Stimulated activated CD4-positive, alpha-beta T cell treated with anti-CD3 and anti-CD28 coated beads, TNF-alpha, amount 100 ng/mL, for 4 hours (primary cell): Measurements from ENCODE around the gene ITM2C.

Source experiments
- DNase-seq, 3 experiments: peaks; one replicate each; pipeline ENCODE4 v3.0.0-alpha.2; 2020; ENCODE audit warnings: low read depth in 3 of 3

Gene ITM2C

GRCh38 chr2:230864605-230865306 is at the start of gene ITM2C:
Gene ITM2C (plus strand): TSS chr2:230864942. CDS start chr2:230865026, 84 bp downstream.
- peak; percentile 45 to 55 (median 49) for DNase-seq

GRCh38 chr2:230815088-230815487 is 49.7 kb upstream of the ITM2C start:
- DNase-seq, result no peak

GRCh38 chr2:230816735-230817134 is 48.0 kb upstream of the ITM2C start:
- no peak for DNase-seq

GRCh38 chr2:230819433-230819832 is 45.3 kb upstream of the ITM2C start:
- DNase-seq, result no peak

GRCh38 chr2:230821261-230821990 is 43.3 kb upstream of the ITM2C start:
- DNase-seq, result no peak

GRCh38 chr2:230821991-230822520 is 42.7 kb upstream of the ITM2C start:
- DNase-seq, result no peak

GRCh38 chr2:230823264-230823964 is 41.3 kb upstream of the ITM2C start:
- no peak for DNase-seq

- peak in 1 of 3 experiments; percentile 34 for DNase-seq
These were observed 40.2 kb upstream of the ITM2C start for GRCh38 chr2:230824406-230824978.

- no peak for DNase-seq
These were observed 39.4 kb upstream of the ITM2C start for GRCh38 chr2:230825354-230825753.

GRCh38 chr2:230827774-230828271 is 36.9 kb upstream of the ITM2C start:
- no peak for DNase-seq

GRCh38 chr2:230828272-230828961 is 36.3 kb upstream of the ITM2C start:
- DNase-seq, result no peak

GRCh38 chr2:230829293-230829692 is 35.4 kb upstream of the ITM2C start:
- DNase-seq, result no peak

GRCh38 chr2:230829959-230830358 is 34.8 kb upstream of the ITM2C start:
- DNase-seq, result no peak

GRCh38 chr2:230830428-230830827 is 34.3 kb upstream of the ITM2C start:
- no peak for DNase-seq

- no peak for DNase-seq
These were observed 24.4 kb upstream of the ITM2C start for GRCh38 chr2:230840301-230840700.

- no peak for DNase-seq
These were observed 22.3 kb upstream of the ITM2C start for GRCh38 chr2:230842473-230842872.

- no peak for DNase-seq
These were observed 21.6 kb upstream of the ITM2C start for GRCh38 chr2:230843132-230843531.

GRCh38 chr2:230846360-230846759 is 18.4 kb upstream of the ITM2C start:
- DNase-seq, result no peak

- DNase-seq, result peak; percentile 84 to 94 (median 85)
These were observed 16.8 kb upstream of the ITM2C start for GRCh38 chr2:230847883-230848388.

GRCh38 chr2:230849633-230850357 is 14.9 kb upstream of the ITM2C start:
- peak; percentile 46 to 59 (median 58) for DNase-seq
